GM12891 (cell line): ENCODE results near the gene ZNF446.

Experiments
- POLR2A ChIP-seq: IDR thresholded peaks from 2 replicates; pipeline ENCODE4 v1.6.1; 2011; ENCODE audit warnings: low read depth, low read length, control low read depth
- POLR2AphosphoS5 ChIP-seq: IDR thresholded peaks from 2 replicates; pipeline ENCODE4 v1.6.1; 2011; ENCODE audit warnings: low read depth, low read length, control low read depth
- POU2F2 ChIP-seq: IDR thresholded peaks from 2 replicates; pipeline ENCODE4 v1.6.1; 2011; ENCODE audit warnings: low read depth, mild to moderate bottlenecking, control low read depth, low read length, moderate library complexity
- SPI1 ChIP-seq: IDR thresholded peaks from 2 replicates; pipeline ENCODE4 v1.6.1; 2011; ENCODE audit warnings: low read depth, low read length, control low read depth
- TAF1 ChIP-seq: IDR thresholded peaks from 2 replicates; pipeline ENCODE4 v1.6.1; 2011; ENCODE audit warnings: low read depth, low read length, control low read depth

DNA sequence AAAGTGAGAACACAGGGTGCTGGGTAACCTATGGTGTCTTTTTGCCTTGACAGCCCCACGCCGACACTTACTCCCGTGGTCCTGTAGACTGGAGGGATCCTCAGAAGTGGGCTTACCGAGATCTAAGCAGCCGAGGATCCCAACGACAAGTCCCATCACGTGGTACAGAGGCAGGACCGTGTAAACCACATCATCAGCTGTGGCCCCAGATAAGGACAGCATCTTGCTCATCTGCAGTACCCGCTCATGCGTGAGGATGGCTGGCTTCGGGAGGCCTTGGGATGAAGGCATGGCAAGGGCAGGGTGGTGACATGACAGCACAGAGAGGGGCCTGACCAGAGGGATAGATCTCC, 33.6 kb downstream of the ZNF446 start:
- TF ChIP-seq POLR2A: no peak
- TF ChIP-seq POLR2AphosphoS5: no peak
- TF ChIP-seq TAF1: no peak
- no peak for TF ChIP-seq POU2F2
- TF ChIP-seq SPI1: no peak
